ENCODE results near the gene STX18.

GRCh38 chr4:4426511-4427120 is 115.2 kb downstream of the STX18 start:
- TF ChIP-seq EGR1 (IDR thresholded peaks at IDR 0.05; ENCODE audit: low read depth), result no peak
- TF ChIP-seq ELF1 (IDR thresholded peaks at IDR 0.05; ENCODE audit: borderline replicate concordance, low read depth), result no peak
- TF ChIP-seq RAD21 (IDR thresholded peaks at IDR 0.05; ENCODE audit: low read depth), result no peak
- no peak for TF ChIP-seq POLR2AphosphoS5 (IDR thresholded peaks at IDR 0.05; ENCODE audit: low read depth, low read length)
- no peak for TF ChIP-seq EZH2phosphoT487 (IDR thresholded peaks at IDR 0.05; ENCODE audit: borderline replicate concordance)
- TF ChIP-seq CTCF (IDR thresholded peaks at IDR 0.05 in 2 of 3, conservative IDR thresholded peaks at IDR 0.05 in 1 of 3; ENCODE audit: borderline replicate concordance in 1 of 3, insufficient read depth in 1 of 3, low read depth in 2 of 3, low read length in 2 of 3), result no peak
- no peak for TF ChIP-seq JUND (IDR thresholded peaks at IDR 0.05)
